Stimulated activated CD8-positive, alpha-beta memory T cell treated with anti-CD3 and anti-CD28 coated beads, Interleukin-12 subunit alpha, Interleukin-12 subunit beta, amount 100 ng/mL, for 24 hours (primary cell): Measurements from ENCODE around the gene IFNA1.
"Not testable (repeated sequence)": the region's sequence is repeated elsewhere in the genome, so short reads cannot be mapped to it uniquely, and the experiment has no call there.

Experiments
- DNase-seq: peaks from one replicate; pipeline ENCODE4 v3.0.0-alpha.2; 2020; ENCODE audit errors: extremely low read depth

Gene IFNA1

DNA sequence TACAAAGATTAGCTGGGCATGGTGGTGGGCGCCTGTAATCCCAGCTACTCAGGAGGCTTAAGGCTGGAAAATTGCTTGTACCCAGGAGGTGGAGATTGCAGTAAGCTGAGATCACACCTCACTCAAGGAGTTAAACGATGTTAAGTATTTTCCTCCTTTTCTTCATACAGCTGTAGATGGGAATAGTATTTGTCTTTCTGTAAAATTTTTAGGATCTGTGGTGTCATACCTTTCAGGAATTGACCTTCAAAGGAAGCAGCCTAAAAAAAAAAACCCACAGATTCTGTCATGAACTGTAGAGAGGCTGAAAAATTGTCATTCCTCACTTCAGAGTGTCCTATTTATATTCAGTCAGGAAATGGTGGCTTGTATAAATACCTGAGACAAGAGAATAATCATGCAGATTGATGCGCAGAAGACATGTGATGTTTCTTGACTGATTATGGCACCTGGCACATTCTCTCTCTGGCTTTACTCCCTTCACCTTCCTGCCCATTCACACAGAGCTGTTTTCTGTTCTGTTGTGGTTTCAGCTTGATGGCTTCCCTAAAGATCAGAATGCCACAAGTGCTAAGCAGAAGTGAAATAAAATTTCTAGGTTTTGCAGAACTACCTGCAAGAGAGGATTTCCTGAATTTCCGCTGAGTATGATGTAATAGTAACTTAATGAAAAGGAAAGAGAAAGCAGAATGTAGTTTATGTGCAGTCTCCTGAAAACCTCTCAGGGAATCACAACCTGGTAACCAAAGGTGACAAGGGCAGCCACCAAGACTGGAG, 3.8 kb downstream of the IFNA1 start:
- no peak for DNase-seq

- DNase-seq = not testable (repeated sequence)
These were observed 9.1 kb downstream of the IFNA1 start for GRCh38 chr9:21449312-21449711.

GRCh38 chr9:21450733-21451394, 10.6 kb downstream of the IFNA1 start:
- DNase-seq = no peak

GRCh38 chr9:21452681-21453080, 12.4 kb downstream of the IFNA1 start:
- DNase-seq = no peak

DNA sequence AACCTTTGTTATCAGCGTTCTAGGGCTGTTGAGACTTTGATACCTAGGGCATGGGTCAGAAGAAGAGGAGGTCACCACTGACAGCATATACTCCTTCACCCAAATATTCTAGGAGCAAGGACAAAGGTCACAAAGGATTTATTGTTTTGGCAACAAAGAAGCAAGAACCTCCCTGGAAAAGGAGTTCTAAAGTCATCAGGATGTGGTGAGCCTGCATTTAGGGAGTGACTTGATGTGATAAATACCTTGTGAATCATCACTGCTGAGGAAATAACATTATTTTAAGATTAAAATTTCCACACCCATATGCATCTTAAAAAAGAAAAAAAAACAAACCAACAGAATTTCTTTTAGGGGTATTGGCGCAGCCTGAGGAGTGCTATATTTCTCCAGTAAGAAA, 13.9 kb downstream of the IFNA1 start:
- DNase-seq = no peak

- DNase-seq = no peak
These were observed 15.1 kb downstream of the IFNA1 start for GRCh38 chr9:21455320-21455719.

- DNase-seq = no peak
These were observed 21.1 kb downstream of the IFNA1 start for GRCh38 chr9:21461377-21461776.

DNA sequence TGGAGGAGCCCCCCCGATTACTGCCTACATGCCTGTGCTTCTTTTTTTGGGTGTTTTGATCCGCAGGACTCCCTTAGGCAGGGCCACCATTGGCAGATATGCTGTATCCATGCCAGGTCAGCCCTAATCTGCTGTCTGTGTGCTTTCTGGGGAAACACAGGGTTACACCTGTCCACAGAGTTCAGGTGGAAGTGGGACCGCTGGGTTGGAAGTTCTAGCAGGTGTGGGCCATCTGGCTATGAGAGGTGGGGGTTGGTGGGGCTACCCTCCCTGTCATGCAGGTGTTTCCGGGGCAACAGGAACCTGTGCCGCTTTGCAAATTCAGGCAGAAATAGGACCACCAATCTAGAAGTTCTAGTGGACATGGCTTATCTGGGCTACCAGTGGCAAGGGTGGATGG, 24.9 kb downstream of the IFNA1 start:
- DNase-seq = no peak

DNA sequence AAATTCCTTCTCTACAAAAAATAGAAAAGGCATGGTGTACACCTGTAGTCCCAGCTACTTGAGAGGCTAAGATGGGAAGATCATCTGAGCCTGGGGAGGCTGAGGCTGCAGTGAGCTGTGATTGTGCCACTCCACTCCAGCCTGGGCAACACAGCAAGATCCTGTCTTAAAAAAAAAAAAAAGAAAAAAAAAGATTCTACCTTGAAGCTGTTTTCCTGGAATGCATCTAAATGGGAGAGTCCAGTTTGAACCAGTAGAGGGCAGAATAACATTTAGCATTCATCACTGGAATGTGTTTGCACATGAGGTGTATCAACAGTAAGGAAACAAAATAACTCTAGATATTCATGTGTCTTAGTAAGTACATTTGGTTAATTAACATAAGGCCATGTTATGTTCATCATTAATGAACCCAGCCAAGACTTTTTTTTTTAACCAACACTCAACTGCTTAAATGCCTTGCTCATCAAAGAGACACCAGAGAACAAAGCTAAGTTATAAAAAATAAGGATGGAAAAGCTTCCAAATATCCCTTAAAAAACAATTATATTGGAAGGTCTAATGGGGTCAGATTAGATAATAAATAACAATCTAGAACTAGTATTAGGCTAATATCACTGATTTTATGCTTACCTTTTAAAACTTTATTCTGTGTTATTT, 25.8 kb downstream of the IFNA1 start:
- DNase-seq = no peak

DNA sequence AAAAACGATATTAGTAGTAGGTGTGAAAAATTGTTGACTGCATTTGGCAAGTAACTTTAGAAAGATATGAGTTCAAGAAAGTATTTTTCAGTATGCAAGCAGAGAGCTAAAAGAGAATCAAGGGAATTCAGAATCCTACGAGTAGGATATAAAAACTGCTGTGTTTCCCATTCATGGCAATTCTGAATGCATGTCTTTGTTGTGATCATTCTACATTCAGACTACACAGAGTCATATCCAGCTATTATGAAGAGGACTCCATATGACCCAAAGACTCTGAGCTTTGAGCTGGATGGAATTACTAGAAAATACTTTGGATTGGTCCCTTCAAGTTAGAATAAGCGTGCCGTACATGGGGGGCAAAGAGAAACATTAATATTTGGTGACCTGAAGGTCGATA, 29.9 kb downstream of the IFNA1 start:
- DNase-seq = no peak

- no peak for DNase-seq
These were observed 33.0 kb downstream of the IFNA1 start for GRCh38 chr9:21473236-21473635.

- DNase-seq = no peak
These were observed 37.2 kb downstream of the IFNA1 start for GRCh38 chr9:21477466-21477865.

GRCh38 chr9:21479152-21479702, 39.0 kb downstream of the IFNA1 start:
- DNase-seq = no peak

- no peak for DNase-seq
These were observed 41.3 kb downstream of the IFNA1 start for GRCh38 chr9:21481470-21482056.

DNA sequence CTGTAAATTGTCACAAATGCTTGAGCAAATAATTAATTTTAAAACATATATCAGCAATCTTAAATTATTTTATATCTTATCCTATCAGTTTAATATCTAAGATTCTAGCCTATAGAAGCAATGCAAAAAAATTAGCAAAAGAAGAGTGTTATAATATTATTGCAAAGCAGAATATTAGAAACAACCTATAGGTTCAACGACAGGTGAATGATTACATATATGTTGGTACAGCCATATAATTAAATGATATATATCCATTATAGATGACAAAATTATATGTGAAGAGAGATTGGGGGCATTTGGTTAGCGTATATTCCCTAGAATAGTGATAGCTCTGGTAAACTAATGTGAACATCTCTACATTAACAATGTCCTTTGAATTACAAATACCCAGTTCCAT, 42.0 kb downstream of the IFNA1 start, which contains the start of gene IFNE:
Gene IFNE, minus strand, starts transcription at position 101 of the 400 bp plus-strand sequence. CDS start 619 bp downstream, outside the sequence.
- no peak for DNase-seq
